Measurements from ENCODE around the gene BEND3.

GRCh38 chr6:107120404-107120803 lies 5.1 kb upstream of the BEND3 start:
- TF ChIP-seq PATZ1 (CRISPR knock-in tag; IDR thresholded peaks at IDR 0.05; ENCODE audit: borderline replicate concordance) (no peak), POU6F1 (CRISPR knock-in tag; IDR thresholded peaks at IDR 0.05; ENCODE audit: borderline replicate concordance, low read depth) (no peak), ARNTL (CRISPR knock-in tag; IDR thresholded peaks at IDR 0.05; ENCODE audit: borderline replicate concordance, low read depth) (no peak), ISL1 (CRISPR knock-in tag; IDR thresholded peaks at IDR 0.05) (no peak), OSR1 (CRISPR knock-in tag; IDR thresholded peaks at IDR 0.05) (no peak), ZFP3 (CRISPR knock-in tag; IDR thresholded peaks at IDR 0.05) (no peak)

Measured in SK-N-SH treated with all-trans-retinoic acid at 6 μM for 48 hours (cell line).